GM19463 (cell line): ENCODE results near the gene STIM2.
"Not testable (repeated sequence)": the region's sequence is repeated elsewhere in the genome, so short reads cannot be mapped to it uniquely, and the experiment has no call there.

Experiments
- ATAC-seq: cut with Tn5 transposase; IDR thresholded peaks from one replicate; pipeline ENCODE4 v1.9.1; 2021; ENCODE audit warnings: mild to moderate bottlenecking, moderate library complexity; ENCODE audit not compliant: unreplicated experiment

Gene STIM2

GRCh38 chr4:27022963-27023362 is 162.3 kb downstream of the STIM2 start:
- ATAC-seq: no peak

DNA sequence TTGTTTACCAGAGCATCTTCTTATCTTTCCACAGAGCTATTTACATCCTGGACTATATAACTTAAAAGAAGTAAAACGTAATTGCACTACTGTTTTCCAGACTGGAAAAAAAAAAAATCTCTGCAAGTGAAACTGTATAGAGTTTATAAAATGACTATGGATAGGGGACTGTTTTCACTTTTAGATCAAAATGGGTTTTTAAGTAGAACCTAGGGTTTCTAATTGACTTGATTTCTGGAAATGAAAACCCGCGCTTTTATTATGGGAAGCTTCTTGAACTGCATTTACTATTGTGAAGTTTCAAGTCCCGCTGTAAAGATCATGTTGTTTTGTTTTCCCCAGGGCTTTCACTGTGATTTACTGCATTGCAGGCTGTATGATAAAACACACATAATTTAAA is 162.7 kb downstream of the STIM2 start:
- no peak for ATAC-seq

DNA sequence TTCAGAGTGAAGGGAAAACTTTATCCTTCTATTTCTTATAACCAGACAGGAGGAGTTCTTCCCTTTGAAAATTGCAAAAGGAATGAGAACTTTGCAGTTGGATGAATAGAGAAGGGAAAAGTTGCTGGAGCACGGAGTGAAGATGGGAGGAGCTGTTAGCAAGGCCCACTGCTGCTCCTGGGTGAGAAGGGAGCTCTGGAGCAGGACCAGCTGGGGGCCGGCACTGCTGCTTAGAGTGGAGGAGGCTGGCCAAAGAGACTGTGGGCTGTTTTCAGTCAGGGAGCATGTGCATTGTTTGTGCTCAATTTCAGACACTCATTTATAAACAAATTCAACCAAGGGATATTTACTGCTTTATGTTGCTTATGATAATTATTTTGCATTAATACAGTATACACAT is 164.2 kb downstream of the STIM2 start:
- ATAC-seq: no peak

- no peak for ATAC-seq
Observed at GRCh38 chr4:27027428-27027827, 166.8 kb downstream of the STIM2 start.

- not testable (repeated sequence) for ATAC-seq
Observed at GRCh38 chr4:27035127-27035526, 174.5 kb downstream of the STIM2 start.

DNA sequence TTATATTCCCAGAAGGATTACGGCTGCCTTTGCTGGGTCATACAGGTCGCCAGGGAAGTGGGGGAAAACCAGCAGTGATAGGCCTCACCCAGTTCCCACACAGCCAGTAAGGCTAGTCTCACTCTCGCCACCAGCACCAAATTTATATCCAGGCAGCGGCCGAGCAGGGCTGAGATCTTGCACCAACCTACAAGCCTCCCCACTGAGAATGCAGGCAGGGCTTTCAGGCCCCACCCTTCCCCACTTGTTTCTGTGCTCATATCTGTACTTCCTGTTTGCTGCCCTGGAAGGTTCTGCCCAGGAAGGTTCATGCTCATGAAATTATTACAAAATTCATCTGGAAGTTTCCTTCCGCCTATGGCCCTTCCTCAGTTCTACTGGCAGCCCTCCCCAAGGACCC is 179.7 kb downstream of the STIM2 start:
- no peak for ATAC-seq

DNA sequence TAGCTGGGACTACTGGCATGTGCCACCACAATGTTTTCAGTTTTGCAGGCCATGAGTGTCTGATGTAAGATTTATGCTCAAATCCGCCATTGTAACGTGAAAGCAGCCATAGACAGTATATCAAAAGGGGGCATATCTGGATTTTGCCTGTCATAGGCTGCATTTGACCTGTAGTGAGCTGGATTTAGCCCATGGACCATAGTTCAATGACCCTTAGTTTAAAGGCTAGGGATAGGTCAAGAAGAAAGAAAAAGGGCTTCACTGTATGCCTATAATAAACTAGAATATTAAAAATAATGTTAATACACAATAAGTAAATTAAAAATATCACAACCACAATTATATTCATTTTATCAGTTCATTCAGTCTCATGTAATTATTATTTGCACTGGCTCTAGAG is 181.8 kb downstream of the STIM2 start:
- no peak for ATAC-seq

DNA sequence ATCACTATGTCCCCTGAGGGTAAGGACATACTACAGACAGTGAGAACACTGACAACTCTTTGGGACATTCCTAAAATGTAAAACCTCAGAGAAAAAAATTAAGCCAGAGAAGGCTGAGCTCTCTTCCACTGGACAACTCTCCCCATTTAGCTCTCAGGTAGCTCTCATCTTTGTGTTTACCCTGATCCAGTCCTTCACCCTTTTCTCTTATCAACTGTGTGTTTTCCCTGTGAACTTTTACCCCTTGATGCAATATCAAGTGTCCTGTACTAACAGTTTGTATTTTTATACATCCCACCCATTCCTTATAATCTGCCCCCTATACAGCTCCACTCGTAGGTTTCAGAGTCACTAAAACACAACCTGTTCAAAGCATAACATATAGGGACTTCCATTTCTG is 182.6 kb downstream of the STIM2 start:
- no peak for ATAC-seq

GRCh38 chr4:27046851-27047250 is 186.2 kb downstream of the STIM2 start:
- ATAC-seq: no peak

DNA sequence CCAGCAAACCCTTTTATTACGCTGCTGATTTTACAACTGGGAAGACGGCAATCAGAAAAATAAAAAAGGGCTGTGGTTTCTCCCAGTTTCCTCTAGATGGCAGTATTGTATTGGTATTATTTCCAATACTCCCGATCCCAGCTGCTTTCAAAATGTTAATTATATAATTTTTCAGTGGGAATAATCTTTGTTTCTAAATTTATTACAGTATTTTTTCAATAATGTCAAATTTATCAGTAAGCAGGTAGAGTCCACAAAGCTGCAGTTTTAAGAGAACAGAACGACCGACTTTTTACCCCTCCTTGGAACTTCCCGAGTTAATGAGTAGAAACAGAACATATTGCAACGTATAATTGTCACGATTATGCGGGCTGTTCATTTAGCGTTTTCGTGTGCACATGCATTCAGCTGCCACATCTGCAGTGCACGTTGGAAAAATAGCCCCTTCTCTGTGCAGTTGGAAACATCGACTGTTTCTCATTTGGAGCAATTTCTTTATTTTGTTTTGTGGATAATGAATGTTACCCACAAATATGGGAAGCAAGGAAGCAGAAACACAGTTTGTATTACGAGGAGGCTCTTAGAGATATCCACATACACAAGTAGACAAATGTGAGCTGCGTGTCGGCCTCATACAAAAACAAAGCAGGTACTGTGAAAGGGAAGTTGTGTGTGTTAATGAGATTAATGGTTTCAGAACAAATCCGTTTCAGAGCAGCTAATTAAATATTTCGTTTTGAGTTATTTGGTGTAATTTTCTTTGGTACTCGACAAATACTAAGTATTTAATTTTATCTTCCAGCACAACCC is 188.0 kb downstream of the STIM2 start:
- ATAC-seq: no peak

- ATAC-seq: no peak
Observed at GRCh38 chr4:27049239-27049829, 188.7 kb downstream of the STIM2 start.

DNA sequence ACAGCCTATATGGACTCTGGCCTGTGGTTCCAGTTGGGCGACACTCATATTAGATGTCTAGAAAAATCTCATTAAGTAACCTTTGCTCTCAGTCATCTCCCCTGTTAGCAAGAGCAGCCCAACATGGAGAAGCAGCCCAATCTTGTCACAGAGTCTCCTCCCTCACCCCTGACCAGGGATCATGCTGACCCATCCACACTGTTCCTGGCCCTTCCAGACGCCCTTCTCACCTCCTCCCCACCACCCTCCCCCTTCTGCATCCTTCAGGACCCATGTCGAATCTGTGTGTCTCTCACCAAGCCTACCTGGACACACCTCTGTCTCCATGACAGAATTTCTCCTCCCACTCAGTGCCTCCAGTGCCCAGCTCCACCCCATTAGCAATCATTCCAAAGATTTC is 190.1 kb downstream of the STIM2 start:
- ATAC-seq: no peak

- ATAC-seq: no peak
Observed at GRCh38 chr4:27055221-27055760, 194.7 kb downstream of the STIM2 start.

DNA sequence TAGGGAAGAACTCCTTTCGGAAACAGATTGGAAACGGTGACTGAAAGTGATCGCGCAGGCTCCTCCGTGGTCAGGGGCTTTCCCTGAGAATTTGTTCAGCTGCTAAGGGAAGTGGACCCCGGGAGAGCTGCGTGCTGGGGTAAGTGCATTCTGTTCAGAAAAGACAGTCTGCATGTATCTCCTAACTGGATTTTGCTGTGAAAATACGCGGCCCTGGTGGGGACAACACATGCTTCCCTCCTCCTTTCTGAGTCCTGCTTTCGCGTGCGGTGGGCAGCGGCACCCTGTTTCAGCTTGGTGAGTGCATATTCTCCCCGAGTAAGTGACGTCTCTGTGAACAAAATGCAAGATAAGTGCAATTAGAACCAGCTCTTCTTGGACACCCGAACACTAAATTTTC is 195.6 kb downstream of the STIM2 start:
- no peak for ATAC-seq

DNA sequence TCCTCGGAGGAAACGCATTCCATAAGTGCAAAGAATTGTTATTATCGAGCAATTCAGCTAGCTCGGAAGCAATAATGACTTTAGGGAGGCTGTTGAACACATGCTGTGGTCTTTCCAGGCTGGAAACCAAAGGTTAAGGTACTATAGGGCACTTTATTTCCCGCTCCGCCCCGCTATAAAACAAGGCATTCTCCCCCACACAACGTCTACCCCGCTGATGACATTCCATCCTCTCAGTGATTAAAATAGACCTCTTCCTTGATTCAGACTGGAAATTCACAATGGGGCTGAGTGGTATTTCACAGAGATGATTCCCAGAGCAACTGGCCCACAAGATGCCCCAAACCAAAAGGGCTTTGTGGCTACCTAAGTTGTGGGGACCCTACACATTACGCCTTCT is 196.4 kb downstream of the STIM2 start:
- no peak for ATAC-seq

- no peak for ATAC-seq
Observed at GRCh38 chr4:27057662-27058061, 197.0 kb downstream of the STIM2 start.

- ATAC-seq: no peak
Observed at GRCh38 chr4:27058819-27059406, 198.3 kb downstream of the STIM2 start.

DNA sequence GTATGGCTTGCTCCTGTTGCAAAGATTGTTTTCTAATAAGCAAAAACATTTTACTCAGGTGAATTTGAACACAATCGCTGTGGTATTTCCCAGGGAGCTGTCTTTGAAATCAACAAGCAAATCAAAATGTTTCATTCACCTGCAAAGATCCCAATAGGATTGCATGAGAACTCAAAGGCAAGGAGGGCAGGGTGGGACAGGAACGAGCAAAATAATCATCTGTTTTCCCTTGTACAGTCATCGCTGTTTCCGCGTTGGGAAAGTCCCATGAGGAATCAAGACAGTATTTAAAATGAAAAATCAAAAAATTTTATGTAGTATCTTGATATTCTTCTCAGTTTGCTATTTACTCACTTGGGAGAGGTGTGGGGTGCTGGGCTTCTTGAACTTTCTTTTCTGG is 198.8 kb downstream of the STIM2 start:
- ATAC-seq: no peak

DNA sequence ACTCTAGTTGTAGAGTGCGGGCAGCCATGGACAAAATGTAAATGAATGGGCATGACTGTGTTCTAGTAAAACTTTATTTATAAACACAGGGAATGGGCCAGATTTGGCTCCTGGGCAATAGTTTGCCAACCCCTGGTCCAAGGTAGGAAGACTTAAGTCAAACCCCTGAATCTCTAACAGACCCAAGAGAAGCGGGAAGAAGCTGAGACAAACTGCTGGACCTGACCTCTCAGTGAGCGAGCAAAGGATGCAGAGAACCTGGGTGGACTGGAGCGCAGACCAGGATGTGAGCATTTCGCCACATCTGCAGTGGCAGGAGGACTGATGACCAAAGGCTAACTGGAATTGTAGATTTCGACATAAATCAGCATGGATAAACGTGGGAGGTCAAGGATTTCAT is 201.6 kb downstream of the STIM2 start:
- ATAC-seq: no peak

DNA sequence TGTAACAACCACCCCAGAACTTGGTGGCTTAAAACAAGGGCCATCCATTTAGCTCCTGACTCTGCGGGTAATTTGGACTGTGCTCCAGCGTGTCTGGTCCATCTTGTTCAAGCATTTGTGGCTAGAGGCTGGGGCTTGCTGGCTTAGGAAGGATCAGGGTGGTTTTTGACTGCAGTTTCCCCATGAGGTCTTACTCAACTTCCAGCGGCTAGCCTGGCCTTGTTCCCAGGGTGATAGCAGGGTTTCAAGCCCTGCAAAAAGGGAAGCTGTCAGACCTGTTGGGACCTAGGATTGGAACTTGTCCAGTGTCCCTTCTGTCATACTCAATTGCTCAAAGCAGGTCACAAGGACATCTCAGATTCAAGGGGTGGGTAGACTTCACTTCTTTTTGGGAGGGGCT is 205.9 kb downstream of the STIM2 start:
- no peak for ATAC-seq

DNA sequence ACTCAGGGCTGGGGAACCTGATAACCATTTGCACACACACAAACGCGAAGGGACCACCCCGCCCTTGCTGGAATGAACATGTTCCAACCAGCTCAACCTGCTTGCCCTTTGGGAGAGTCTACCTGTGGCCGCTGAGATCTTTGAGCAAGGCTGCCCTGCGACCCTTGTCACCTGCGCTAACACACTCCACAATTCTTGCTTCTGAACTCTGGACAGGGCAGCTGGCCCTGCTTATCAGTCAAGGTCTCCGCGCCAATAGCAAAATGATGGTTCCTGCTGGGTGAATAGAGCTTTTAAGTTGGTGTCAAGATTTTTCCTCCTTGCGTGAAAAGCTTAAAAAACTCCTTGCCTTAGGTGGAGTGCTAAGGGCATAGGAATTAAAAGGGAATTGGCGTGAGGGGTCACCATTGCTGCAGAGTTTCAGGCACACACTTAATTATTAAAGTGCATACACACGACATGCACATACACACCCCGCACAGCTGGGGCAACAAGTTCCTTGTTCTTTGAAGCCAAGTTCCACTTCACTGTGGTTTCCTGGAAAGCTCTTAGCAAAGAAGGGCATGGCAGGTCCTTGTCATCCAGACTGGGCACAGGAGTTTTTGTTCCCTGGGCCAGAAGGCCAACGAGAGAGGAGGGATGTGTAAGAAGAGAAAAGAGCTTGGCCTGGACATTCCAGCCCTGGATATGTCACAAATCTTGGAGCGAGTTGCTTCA is 207.7 kb downstream of the STIM2 start:
- ATAC-seq: no peak
